Panc1 (cell line): ENCODE results near the gene ETFA. TPM values are rescaled to one million over a fixed set of nuclear protein-coding genes. Genes with fewer than 3 reads are reported as not detected.

Source experiments
- ATAC-seq: fragments of 200-7000 bp; cut with Tn5 transposase; 2 replicates; pipeline ENCODE4 v1.9.1; 2020; ENCODE audit warnings: mild to moderate bottlenecking, moderate library complexity
- BruUV-seq: library from RNA; stranded (reverse); fragments of 400-500 nt; replicated peaks from 2 replicates; lab custom pipeline; 2021; lab: Mats Ljungman, UMichigan
- CTCF ChIA-PET: fragments of 300-600 bp; sonication (Branson Sonifier 250); formaldehyde crosslinking; loops from one replicate; lab custom pipeline; 2022; ENCODE audit warnings: antibody characterized with exemption; lab: Charles Lee
- POLR2A ChIA-PET: fragments of 300-600 bp; sonication (Branson Sonifier 250); formaldehyde crosslinking; loops from one replicate; lab custom pipeline; 2022; ENCODE audit warnings: antibody characterized with exemption; lab: Charles Lee
- DNase-seq: peaks from one replicate; pipeline ENCODE4 v3.0.0-alpha.2; 2010; ENCODE audit warnings: low read depth, low spot score
- H3K27ac ChIP-seq: 2 replicates; pipeline ENCODE4 v1.5.1; 2011; ENCODE audit warnings: mild to moderate bottlenecking, low read length, inconsistent platforms
- H3K27me3 ChIP-seq: fragments of 200-500 bp; sonication (Bioruptor generic); 2 replicates; pipeline ENCODE4 v1.6.0; 2014; ENCODE audit warnings: low read length, inconsistent platforms; ENCODE audit not compliant: control insufficient read depth, insufficient read depth
- H3K36me3 ChIP-seq: fragments of 200-500 bp; sonication (Bioruptor generic); 2 replicates; pipeline ENCODE4 v1.5.1; 2014; ENCODE audit warnings: inconsistent platforms, mild to moderate bottlenecking, low read length, moderate library complexity; ENCODE audit not compliant: control insufficient read depth, insufficient read depth
- H3K4me1 ChIP-seq: 2 replicates; pipeline ENCODE4 v1.5.1; 2011; ENCODE audit warnings: inconsistent platforms, mild to moderate bottlenecking, low read length, moderate library complexity; ENCODE audit not compliant: control insufficient read depth, insufficient read depth
- H3K4me3 ChIP-seq, 2 experiments: 2 replicates each; pipeline ENCODE4 v1.5.1; 2011 to 2012; ENCODE audit warnings: low read depth in 2 of 2, low read length in 2 of 2, mild to moderate bottlenecking in 2 of 2, inconsistent platforms in 1 of 2, moderate library complexity in 1 of 2
- H3K9me3 ChIP-seq: fragments of 200-500 bp; sonication (Bioruptor generic); 2 replicates; pipeline ENCODE4 v1.5.1; 2014; ENCODE audit warnings: low read depth, mild to moderate bottlenecking, inconsistent platforms, low read length, moderate library complexity; ENCODE audit not compliant: control insufficient read depth, insufficient read depth
- POLR2AphosphoS5 ChIP-seq: IDR thresholded peaks from 2 replicates; pipeline ENCODE4 v1.6.1; 2012; ENCODE audit warnings: mild to moderate bottlenecking, low read depth, low read length, moderate library complexity
- SIN3A ChIP-seq: IDR thresholded peaks from 2 replicates; pipeline ENCODE4 v1.6.1; 2012; ENCODE audit warnings: low read depth, mild to moderate bottlenecking, low read length, moderate library complexity, borderline replicate concordance; ENCODE audit not compliant: insufficient read depth
- TCF7L2 ChIP-seq: IDR thresholded peaks from 2 replicates; pipeline ENCODE4 v1.6.1; 2011; ENCODE audit warnings: mild to moderate bottlenecking, low read depth, low read length, inconsistent platforms
- in situ Hi-C: cut with HindIII; loops from 2 replicates; pipeline ENCODE4 v1.10.0; 2016; ENCODE audit warnings: low sequenced_read_pairs, low pct_unique_long_range_greater_than_20kb
- intact Hi-C: fragments of 100-400 bp; cut with micrococcal nuclease; formaldehyde crosslinking; loops from one replicate; pipeline ENCODE4 v1.10.0; 2022; ENCODE audit not compliant: unreplicated experiment
- total RNA-seq: library from RNA; stranded (reverse); gene quantifications from one replicate; pipeline ENCODE4 v1.2.1, GENCODE V29; 2021; ENCODE audit not compliant: unreplicated experiment
- TF ChIP-seq, protein P1 (sequence below), 2 experiments: IDR thresholded peaks; 2 replicates each; pipeline ENCODE4 v1.6.1; 2011 to 2012; ENCODE audit warnings: low read depth in 2 of 2, control low read depth in 1 of 2, low read length in 1 of 2, mild to moderate bottlenecking in 1 of 2, moderate library complexity in 1 of 2; ENCODE audit not compliant: insufficient read depth in 1 of 2
- TF ChIP-seq, protein P2 (sequence below): fragments of 450-650 bp; IDR thresholded peaks from 2 replicates; pipeline ENCODE4 v1.5.1; 2017; ENCODE audit warnings: mild to moderate bottlenecking

Gene ETFA
- total RNA-seq, 1 experiment from 2014 or later: 159 TPM

DNA sequence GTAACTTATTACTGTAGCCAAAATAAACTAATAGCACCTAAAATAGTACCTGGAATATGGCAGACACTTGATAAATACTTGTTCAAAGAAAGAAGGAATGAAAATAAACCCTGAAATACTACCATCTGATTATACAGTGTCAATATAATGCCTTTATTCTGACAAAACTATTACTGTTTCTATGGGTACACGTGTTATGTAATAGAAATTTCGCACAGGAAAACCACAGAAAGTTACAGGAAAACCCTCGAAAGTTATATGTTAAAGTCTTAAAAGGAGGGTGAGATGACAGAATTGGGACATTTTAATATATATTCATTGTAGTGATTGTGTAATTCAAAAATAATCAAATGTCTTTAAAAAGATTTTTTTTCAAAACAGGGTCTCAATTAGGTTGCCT lies 28.8 kb downstream of the ETFA start:
- intact Hi-C loops (no loop called here), in situ Hi-C loops (no loop called here)
- Histone ChIP-seq H3K27ac (no peak overlapping the region), H3K36me3 (peaks cover 10% of the 10 kb centered on the region; the same call in 1 of the 2 replicates), H3K9me3 (no peaks in the 10 kb centered on the region), H3K27me3 (no peaks in the 10 kb centered on the region), H3K4me3 (no peak overlapping the region), H3K4me1 (peaks cover 4% of the 10 kb centered on the region; the same call in 1 of the 2 replicates)
- no TSS peak for BruUV-seq
- ATAC-seq: no peak
- POLR2A ChIA-PET: no interaction called here
- CTCF ChIA-PET: interaction anchor here (0.6 kb wide), 1 partner anchor 54 kb away, joined by 4 read pairs; no protein-coding TSS in a partner anchor
- no peak for DNase-seq
- TF ChIP-seq, protein P1, sequence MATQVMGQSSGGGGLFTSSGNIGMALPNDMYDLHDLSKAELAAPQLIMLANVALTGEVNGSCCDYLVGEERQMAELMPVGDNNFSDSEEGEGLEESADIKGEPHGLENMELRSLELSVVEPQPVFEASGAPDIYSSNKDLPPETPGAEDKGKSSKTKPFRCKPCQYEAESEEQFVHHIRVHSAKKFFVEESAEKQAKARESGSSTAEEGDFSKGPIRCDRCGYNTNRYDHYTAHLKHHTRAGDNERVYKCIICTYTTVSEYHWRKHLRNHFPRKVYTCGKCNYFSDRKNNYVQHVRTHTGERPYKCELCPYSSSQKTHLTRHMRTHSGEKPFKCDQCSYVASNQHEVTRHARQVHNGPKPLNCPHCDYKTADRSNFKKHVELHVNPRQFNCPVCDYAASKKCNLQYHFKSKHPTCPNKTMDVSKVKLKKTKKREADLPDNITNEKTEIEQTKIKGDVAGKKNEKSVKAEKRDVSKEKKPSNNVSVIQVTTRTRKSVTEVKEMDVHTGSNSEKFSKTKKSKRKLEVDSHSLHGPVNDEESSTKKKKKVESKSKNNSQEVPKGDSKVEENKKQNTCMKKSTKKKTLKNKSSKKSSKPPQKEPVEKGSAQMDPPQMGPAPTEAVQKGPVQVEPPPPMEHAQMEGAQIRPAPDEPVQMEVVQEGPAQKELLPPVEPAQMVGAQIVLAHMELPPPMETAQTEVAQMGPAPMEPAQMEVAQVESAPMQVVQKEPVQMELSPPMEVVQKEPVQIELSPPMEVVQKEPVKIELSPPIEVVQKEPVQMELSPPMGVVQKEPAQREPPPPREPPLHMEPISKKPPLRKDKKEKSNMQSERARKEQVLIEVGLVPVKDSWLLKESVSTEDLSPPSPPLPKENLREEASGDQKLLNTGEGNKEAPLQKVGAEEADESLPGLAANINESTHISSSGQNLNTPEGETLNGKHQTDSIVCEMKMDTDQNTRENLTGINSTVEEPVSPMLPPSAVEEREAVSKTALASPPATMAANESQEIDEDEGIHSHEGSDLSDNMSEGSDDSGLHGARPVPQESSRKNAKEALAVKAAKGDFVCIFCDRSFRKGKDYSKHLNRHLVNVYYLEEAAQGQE (IDR thresholded peaks at IDR 0.05; ENCODE audit: insufficient read depth in 1 of 2, low read depth in 2 of 2, low read length in 1 of 2): no peak
- TF ChIP-seq SIN3A: no peak
- no peak for TF ChIP-seq POLR2AphosphoS5
- no peak for TF ChIP-seq TCF7L2
- TF ChIP-seq, protein P2, sequence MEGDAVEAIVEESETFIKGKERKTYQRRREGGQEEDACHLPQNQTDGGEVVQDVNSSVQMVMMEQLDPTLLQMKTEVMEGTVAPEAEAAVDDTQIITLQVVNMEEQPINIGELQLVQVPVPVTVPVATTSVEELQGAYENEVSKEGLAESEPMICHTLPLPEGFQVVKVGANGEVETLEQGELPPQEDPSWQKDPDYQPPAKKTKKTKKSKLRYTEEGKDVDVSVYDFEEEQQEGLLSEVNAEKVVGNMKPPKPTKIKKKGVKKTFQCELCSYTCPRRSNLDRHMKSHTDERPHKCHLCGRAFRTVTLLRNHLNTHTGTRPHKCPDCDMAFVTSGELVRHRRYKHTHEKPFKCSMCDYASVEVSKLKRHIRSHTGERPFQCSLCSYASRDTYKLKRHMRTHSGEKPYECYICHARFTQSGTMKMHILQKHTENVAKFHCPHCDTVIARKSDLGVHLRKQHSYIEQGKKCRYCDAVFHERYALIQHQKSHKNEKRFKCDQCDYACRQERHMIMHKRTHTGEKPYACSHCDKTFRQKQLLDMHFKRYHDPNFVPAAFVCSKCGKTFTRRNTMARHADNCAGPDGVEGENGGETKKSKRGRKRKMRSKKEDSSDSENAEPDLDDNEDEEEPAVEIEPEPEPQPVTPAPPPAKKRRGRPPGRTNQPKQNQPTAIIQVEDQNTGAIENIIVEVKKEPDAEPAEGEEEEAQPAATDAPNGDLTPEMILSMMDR: no peak

DNA sequence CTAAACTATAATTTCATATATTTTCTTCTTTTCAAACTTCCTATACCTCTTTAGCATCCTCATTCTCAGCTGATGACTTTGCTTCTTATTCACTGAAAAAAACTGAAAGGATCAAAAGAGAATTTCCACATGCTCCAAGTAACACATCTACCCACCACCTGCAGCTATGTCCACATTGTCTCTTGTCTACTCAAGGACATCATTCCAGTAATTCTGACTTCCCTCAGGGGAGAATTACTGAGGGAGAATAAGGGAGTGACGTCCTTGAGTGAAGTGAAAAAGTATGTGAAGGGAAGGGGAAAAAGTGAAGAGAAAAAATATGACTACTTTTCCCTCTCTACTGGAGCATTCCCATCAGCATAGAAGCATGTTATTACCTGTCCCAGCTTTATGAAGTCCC lies 32.6 kb downstream of the ETFA start:
- intact Hi-C loops (no loop called here), in situ Hi-C loops (no loop called here)
- Histone ChIP-seq H3K4me1 (no peaks in the 10 kb centered on the region), H3K27me3 (no peaks in the 10 kb centered on the region), H3K27ac (no peak overlapping the region), H3K4me3 (no peak overlapping the region), H3K36me3 (peaks cover 9% of the 10 kb centered on the region; the same call in 1 of the 2 replicates), H3K9me3 (no peaks in the 10 kb centered on the region)
- ATAC-seq (no peak), DNase-seq (no peak)
- ChIA-PET CTCF (interaction anchor here (0.6 kb wide), 1 partner anchor 519 kb away, joined by 4 read pairs; no protein-coding TSS in a partner anchor), POLR2A (no interaction called here)
- TF ChIP-seq, protein P2: no peak
- no TSS peak for BruUV-seq
